Heart left ventricle (tissue), 16 donors: ENCODE measurements around the gene DNAJC24. TPM values are rescaled to one million over a fixed set of nuclear protein-coding genes. Genes with fewer than 3 reads are reported as not detected.

Experiments
- ATAC-seq, 4 donors: fragments of 200-7000 bp; cut with Tn5 transposase; one replicate each; pipeline ENCODE4 v1.9.1; 2020 to 2022; ENCODE audit warnings: moderate library complexity in 4 of 4, mild to moderate bottlenecking in 3 of 4, moderate number of reproducible peaks in 1 of 4
- DNase-seq, 5 donors: peaks; one replicate each; pipeline ENCODE4 v3.0.0-alpha.2; 2020
- H3K27ac ChIP-seq, 12 donors: fragments of 200-600 bp; sonication (generic) in 4 of 12; one replicate each; pipeline versions ENCODE4 v1.5.0 to v1.8.0; 2016 to 2022; ENCODE audit warnings: mild to moderate bottlenecking in 2 of 12
- H3K27me3 ChIP-seq, 9 donors: fragments of 200-600 bp; sonication (generic) in 2 of 9; one replicate each; pipeline versions ENCODE4 v1.5.1 to v1.8.0; 2016 to 2022; ENCODE audit warnings: mild to moderate bottlenecking in 3 of 9
- H3K36me3 ChIP-seq, 9 donors: fragments of 200-600 bp; sonication (generic) in 2 of 9; one replicate each; pipeline versions ENCODE4 v1.5.0 to v1.8.0; 2018 to 2022; ENCODE audit warnings: mild to moderate bottlenecking in 2 of 9
- H3K4me1 ChIP-seq, 12 donors: fragments of 200-600 bp; sonication (generic) in 4 of 12; one replicate each; pipeline versions ENCODE4 v1.5.0 to v1.8.0; 2016 to 2022; ENCODE audit warnings: mild to moderate bottlenecking in 3 of 12
- H3K4me3 ChIP-seq, 12 donors: fragments of 200-600 bp; sonication (generic) in 4 of 12; one replicate each; pipeline versions ENCODE4 v1.5.0 to v1.8.0; 2017 to 2022; ENCODE audit warnings: mild to moderate bottlenecking in 9 of 12, moderate library complexity in 4 of 12
- H3K9me3 ChIP-seq, 12 donors: fragments of 200-600 bp; sonication (generic) in 4 of 12; one replicate each; pipeline versions ENCODE4 v1.5.0 to v1.8.0; 2016 to 2022; ENCODE audit warnings: mild to moderate bottlenecking in 1 of 12
- CTCF ChIP-seq, 12 donors: fragments of 200-600 bp; sonication (generic) in 4 of 12; IDR thresholded peaks; one replicate each; pipeline versions ENCODE4 v1.5.0 to v1.8.0; 2018 to 2022; ENCODE audit warnings: antibody characterized with exemption in 12 of 12, mild to moderate bottlenecking in 5 of 12
- POLR2A ChIP-seq, 2 donors: fragments of 450-650 bp; IDR thresholded peaks; one replicate each; pipeline ENCODE4 v1.6.1; 2017; ENCODE audit warnings: antibody characterized with exemption in 2 of 2, mild to moderate bottlenecking in 2 of 2, moderate library complexity in 2 of 2
- WGBS, 4 donors: extraction: QIAGEN DNeasy Blood & Tissue Kit in 2 of 4; methylation state at CpG; one replicate each; pipeline versions ENCODE4 v1.1.5 to v1.1.7; 2013 to 2018; 5-methylcytosine and 5-hydroxymethylcytosine counted together
- intact Hi-C, 10 donors: fragments of 100-400 bp; cut with DNase I; formaldehyde crosslinking; loops; one replicate each; pipeline versions ENCODE4 v1.11.1 to v1.14.2; 2022
- polyA plus RNA-seq, 2 donors: library from polyadenylated mRNA; stranded (reverse); fragments of 200-250 nt; gene quantifications; one replicate each; pipeline ENCODE4 v1.2.3, GENCODE V29; 2013
- total RNA-seq, 9 donors: library from RNA; depleted of rRNA in 2 of 9; stranded (reverse); fragments of >200 nt in 2 of 9; fragmentation: NEBNext Ultra II Directional in 3 of 9; extraction: Animal tissue kit (Norgen Biotek cat#: 25700) in 3 of 9; gene quantifications; one replicate each; pipeline versions ENCODE4 v1.1.0 to v1.2.4, GENCODE V29; 2016 to 2023
- donor health status: ischemic (EF 13 %, LVEDD 7.1; RV severe dilation, severe dysfunction).
- donor health status: healthy with polysubstance abuse.
- donor health status: DM: no; HTN: yes; CAD: no.
- donor health status: DM: no; HTN: no; CAD: no.
- donor health status: ischemic (EF 25% LVEDD 6.9; RV normal size, moderate dysfunction).
- donor health status: ischemic (EF 25% LVEDD 5.7; RV mildly dilated, moderate dysfunction).
- donor health status: healthy.
- donor health status: DM: yes; HTN: yes; CAD: no.
- donor health status: ischemic (EF 35%, LVEDD 5.7; RV mildly dilated, moderate dysfunction).
- donor health status: nonischemic (EF 11% LVEDD 7.7; RV severe dilation, severe dysfunction).
- donor health status: DM: yes; HTN: yes; CAD: no.
- donor health status: PGD.
- donor health status: ischemic (EF 29% LVEDD 5.4; RV normal size, mild dysfunction).
- donor health status: nonischemic (EF 23%, LVEDD 6.1; RV moderate dilation, normal function).

The DNAJC24 gene
- total and polyA plus RNA-seq, 11 donors: 4.5 to 18.0 (median 14.8) TPM

GRCh38 chr11:31417816-31418215 is 48.2 kb downstream of the DNAJC24 start:
- H3K4me3 ChIP-seq: no peak overlapping the region
- DNase-seq: no peak
- peaks cover 0 to 7% (median 0%) of the 10 kb centered on the region in 9 donors for H3K36me3 ChIP-seq
- TF ChIP-seq CTCF (IDR thresholded peaks at IDR 0.05) (no peak), POLR2A (IDR thresholded peaks at IDR 0.05) (no peak)
- H3K27ac ChIP-seq: no peak overlapping the region
- WGBS, 4 donors: 95 to 98% (median 98%) methylated on average over 2 of the region's 2 CpGs
- no peaks in the 10 kb centered on the region for H3K27me3 ChIP-seq
- no peaks in the 10 kb centered on the region for H3K9me3 ChIP-seq
- H3K4me1 ChIP-seq: peaks cover 0 to 6% (median 0%) of the 10 kb centered on the region in 12 donors
- ATAC-seq: no peak
- intact Hi-C loops: no loop called here

- ATAC-seq (no peak), DNase-seq (no peak)
- intact Hi-C loops: no loop called here
- no peak overlapping the region for H3K27ac ChIP-seq
- no peak overlapping the region for H3K4me3 ChIP-seq
- no peak for TF ChIP-seq POLR2A (IDR thresholded peaks at IDR 0.05)
- 75 to 78% (median 77%) methylated on average over 3 of the region's 3 CpGs for WGBS, 4 donors
- peaks cover 0 to 7% (median 0%) of the 10 kb centered on the region in 9 donors for H3K36me3 ChIP-seq
- no peaks in the 10 kb centered on the region for H3K27me3 ChIP-seq
- peaks cover 0 to 6% (median 0%) of the 10 kb centered on the region in 12 donors for H3K4me1 ChIP-seq
- H3K9me3 ChIP-seq: no peaks in the 10 kb centered on the region
These were observed 49.5 kb downstream of the DNAJC24 start for GRCh38 chr11:31419138-31419537.

GRCh38 chr11:31419669-31420068 is 50.0 kb downstream of the DNAJC24 start:
- intact Hi-C loops: no loop called here
- H3K4me3 ChIP-seq: no peak overlapping the region
- H3K27me3 ChIP-seq: no peaks in the 10 kb centered on the region
- DNase-seq (no peak), ATAC-seq (no peak)
- WGBS, 4 donors: 78 to 85% (median 84%) methylated on average over 1 of the region's 1 CpG
- H3K9me3 ChIP-seq: no peaks in the 10 kb centered on the region
- H3K36me3 ChIP-seq: peaks cover 0 to 7% (median 0%) of the 10 kb centered on the region in 9 donors
- no peak for TF ChIP-seq CTCF (IDR thresholded peaks at IDR 0.05)
- TF ChIP-seq POLR2A (IDR thresholded peaks at IDR 0.05): no peak
- no peak overlapping the region for H3K27ac ChIP-seq
- peaks cover 0 to 6% (median 0%) of the 10 kb centered on the region in 12 donors for H3K4me1 ChIP-seq

GRCh38 chr11:31421820-31422219 is 52.2 kb downstream of the DNAJC24 start:
- Histone ChIP-seq H3K4me3 (no peak overlapping the region), H3K36me3 (peaks cover 0 to 7% (median 0%) of the 10 kb centered on the region in 9 donors), H3K27me3 (no peaks in the 10 kb centered on the region), H3K27ac (no peak overlapping the region), H3K9me3 (no peaks in the 10 kb centered on the region), H3K4me1 (peaks cover 0 to 5% (median 0%) of the 10 kb centered on the region in 12 donors)
- DNase-seq: no peak
- TF ChIP-seq CTCF (IDR thresholded peaks at IDR 0.05) (no peak), POLR2A (IDR thresholded peaks at IDR 0.05) (no peak)
- WGBS, 4 donors: 71 to 83% (median 82%) methylated on average over 2 of the region's 2 CpGs
- intact Hi-C loops: no loop called here
- no peak for ATAC-seq

GRCh38 chr11:31422703-31423102 is 53.0 kb downstream of the DNAJC24 start:
- intact Hi-C loops: no loop called here
- 87 to 97% (median 93%) methylated on average over 1 of the region's 1 CpG for WGBS, 4 donors
- peaks cover 0 to 16% (median 0%) of the 10 kb centered on the region in 9 donors for H3K36me3 ChIP-seq
- no peaks in the 10 kb centered on the region for H3K27me3 ChIP-seq
- DNase-seq (no peak), ATAC-seq (no peak)
- H3K4me1 ChIP-seq: no peaks in the 10 kb centered on the region
- no peak overlapping the region for H3K27ac ChIP-seq
- no peak for TF ChIP-seq POLR2A (IDR thresholded peaks at IDR 0.05)
- no peak for TF ChIP-seq CTCF (IDR thresholded peaks at IDR 0.05)
- H3K4me3 ChIP-seq: no peak overlapping the region
- H3K9me3 ChIP-seq: no peaks in the 10 kb centered on the region
